CD4-positive, alpha-beta T cell treated with Interleukin-2 at 100 ng/mL for 4 hours (primary cell): ENCODE measurements around the gene CMSS1.

Experiments used
- DNase-seq: peaks from one replicate; pipeline ENCODE4 v3.0.0-alpha.2; 2020; ENCODE audit warnings: low spot score

Gene CMSS1

GRCh38 chr3:100149130-100149529 is 331.5 kb downstream of the CMSS1 start:
- DNase-seq, result no peak

- DNase-seq, result no peak
These were observed 332.2 kb downstream of the CMSS1 start for GRCh38 chr3:100149713-100150415.

GRCh38 chr3:100150473-100150872 is 332.8 kb downstream of the CMSS1 start:
- no peak for DNase-seq

GRCh38 chr3:100151024-100151707 is 333.5 kb downstream of the CMSS1 start:
- DNase-seq, result no peak

GRCh38 chr3:100154171-100154570 is 336.5 kb downstream of the CMSS1 start:
- no peak for DNase-seq

GRCh38 chr3:100155128-100155527 is 337.5 kb downstream of the CMSS1 start:
- DNase-seq, result no peak

GRCh38 chr3:100155590-100155989 is 337.9 kb downstream of the CMSS1 start:
- no peak for DNase-seq

GRCh38 chr3:100157685-100158084 is 340.0 kb downstream of the CMSS1 start:
- no peak for DNase-seq

- DNase-seq, result no peak
These were observed 341.3 kb downstream of the CMSS1 start for GRCh38 chr3:100158918-100159330.

- DNase-seq, result no peak
These were observed 341.9 kb downstream of the CMSS1 start for GRCh38 chr3:100159331-100160153.

- DNase-seq, result no peak
These were observed 342.9 kb downstream of the CMSS1 start for GRCh38 chr3:100160521-100160920.

GRCh38 chr3:100163787-100164186 is 346.1 kb downstream of the CMSS1 start:
- no peak for DNase-seq

- no peak for DNase-seq
These were observed 347.1 kb downstream of the CMSS1 start for GRCh38 chr3:100164743-100165142.

- no peak for DNase-seq
These were observed 348.4 kb downstream of the CMSS1 start for GRCh38 chr3:100165926-100166550.

- no peak for DNase-seq
These were observed 351.7 kb downstream of the CMSS1 start for GRCh38 chr3:100169201-100169920.

- DNase-seq, result no peak
These were observed 352.8 kb downstream of the CMSS1 start for GRCh38 chr3:100170486-100170885.

- DNase-seq, result no peak
These were observed 353.7 kb downstream of the CMSS1 start for GRCh38 chr3:100171211-100171914.

GRCh38 chr3:100173961-100174360 is 356.3 kb downstream of the CMSS1 start:
- DNase-seq, result no peak

GRCh38 chr3:100175637-100176280 is 358.1 kb downstream of the CMSS1 start:
- DNase-seq, result no peak

GRCh38 chr3:100179692-100180349 is 362.2 kb downstream of the CMSS1 start:
- DNase-seq, result no peak
